AG04450 (cell line): ENCODE measurements around the gene UBR4. TPM values are rescaled to one million over a fixed set of nuclear protein-coding genes. Genes with fewer than 3 reads are reported as not detected.

Experiments used
- CTCF ChIA-PET: fragments of 300-600, 350-600 bp; formaldehyde crosslinking; extraction: SDS; loops from one replicate; lab custom pipeline; 2022; ENCODE audit warnings: antibody characterized with exemption, inconsistent platforms; lab: Charles Lee
- POLR2A ChIA-PET: fragments of 350-600 bp; formaldehyde crosslinking; extraction: SDS; loops from one replicate; lab custom pipeline; 2021; ENCODE audit warnings: antibody characterized with exemption, inconsistent platforms; lab: Yijun Ruan, JAX
- DNase-seq: peaks from one replicate; pipeline ENCODE4 v3.0.0-alpha.2; 2011; ENCODE audit warnings: low read depth, low spot score
- H3K27ac ChIP-seq: one replicate; pipeline ENCODE4 v1.5.1; 2012; ENCODE audit warnings: low read depth, low read length, control low read depth
- H3K27me3 ChIP-seq: one replicate; pipeline ENCODE4 v1.6.0; 2012; ENCODE audit warnings: low read length; ENCODE audit not compliant: control insufficient read depth, insufficient read depth
- H3K4me3 ChIP-seq: 2 replicates; pipeline ENCODE4 v1.5.1; 2011; ENCODE audit warnings: mild to moderate bottlenecking, low read depth, low read length, control low read depth
- H3K9me3 ChIP-seq: 2 replicates; pipeline ENCODE4 v1.5.1; 2012; ENCODE audit warnings: low read length; ENCODE audit not compliant: control insufficient read depth, insufficient read depth
- CTCF ChIP-seq: IDR thresholded peaks from 2 replicates; pipeline ENCODE4 v1.5.1; 2011; ENCODE audit warnings: low read depth, low read length, control low read depth, inconsistent platforms
- polyA plus RNA-seq: library from polyadenylated mRNA; depleted of rRNA; stranded (reverse); fragments of >200 nt; gene quantifications from 2 replicates; pipeline ENCODE4 v1.2.3, GENCODE V29; 2011

UBR4 gene
- polyA plus RNA-seq, 1 experiment = 91.9 TPM

GRCh38 chr1:19177811-19178210 lies 32.3 kb downstream of the UBR4 start:
- H3K9me3 ChIP-seq = no peaks in the 10 kb centered on the region
- CTCF ChIA-PET = interaction anchor here (3.7 kb wide), 1 partner anchor 62 kb away, joined by 32 read pairs; no protein-coding TSS in a partner anchor
- H3K4me3 ChIP-seq = no peak overlapping the region
- TF ChIP-seq CTCF = no peak
- POLR2A ChIA-PET = no interaction called here
- H3K27me3 ChIP-seq = no peaks in the 10 kb centered on the region
- no peak for DNase-seq
- no peak overlapping the region for H3K27ac ChIP-seq

GRCh38 chr1:19169642-19170041 lies 40.4 kb downstream of the UBR4 start:
- peak; percentile 32 for DNase-seq
- Histone ChIP-seq H3K27me3 (no peaks in the 10 kb centered on the region), H3K4me3 (no peak overlapping the region), H3K9me3 (no peaks in the 10 kb centered on the region), H3K27ac (no peak overlapping the region)
- CTCF ChIA-PET = interaction anchor here (1.0 to 1.3 kb wide), 2 partner anchors 10 to 71 kb away, joined by 6 to 8 read pairs; no protein-coding TSS in a partner anchor
- POLR2A ChIA-PET = interaction anchor here (0.5 kb wide), 1 partner anchor 45 kb away, joined by 5 read pairs; no protein-coding TSS in a partner anchor
- no peak for TF ChIP-seq CTCF

- no peak for TF ChIP-seq CTCF
- Histone ChIP-seq H3K27ac (no peak overlapping the region), H3K27me3 (no peaks in the 10 kb centered on the region), H3K4me3 (no peak overlapping the region), H3K9me3 (no peaks in the 10 kb centered on the region)
- CTCF ChIA-PET = interaction anchor here (0.9 to 1.1 kb wide), 3 partner anchors 12 to 254 kb away, joined by 3 to 4 read pairs (median 3); no protein-coding TSS in a partner anchor
- DNase-seq = no peak
- POLR2A ChIA-PET = no interaction called here
Observed at GRCh38 chr1:19167140-19167539, 42.9 kb downstream of the UBR4 start.

- DNase-seq = no peak
- ChIA-PET POLR2A (no interaction called here), CTCF (interaction anchor here (0.6 to 1.2 kb wide), 4 partner anchors 14 to 70 kb away, joined by 3 to 4 read pairs (median 4); no protein-coding TSS in a partner anchor)
- Histone ChIP-seq H3K27me3 (no peaks in the 10 kb centered on the region), H3K9me3 (no peaks in the 10 kb centered on the region), H3K27ac (no peak overlapping the region), H3K4me3 (no peak overlapping the region)
- no peak for TF ChIP-seq CTCF
Observed at GRCh38 chr1:19166066-19166465, 44.0 kb downstream of the UBR4 start.

- H3K27ac ChIP-seq = no peak overlapping the region
- H3K9me3 ChIP-seq = no peaks in the 10 kb centered on the region
- H3K4me3 ChIP-seq = no peak overlapping the region
- ChIA-PET POLR2A (no interaction called here), CTCF (interaction anchor here (0.7 to 1.2 kb wide), 2 partner anchors 53 to 76 kb away, joined by 3 read pairs; no protein-coding TSS in a partner anchor)
- no peak for TF ChIP-seq CTCF
- no peaks in the 10 kb centered on the region for H3K27me3 ChIP-seq
- no peak for DNase-seq
Observed at GRCh38 chr1:19165501-19165900, 44.6 kb downstream of the UBR4 start.
